Stimulated activated CD4-positive, alpha-beta T cell treated with anti-CD3 and anti-CD28 coated beads, Interleukin-2, amount 100 ng/mL, for 24 hours (primary cell): Measurements from ENCODE around the gene NAV2.

ENCODE experiments used
- DNase-seq, 2 donors: peaks; one replicate each; pipeline ENCODE4 v3.0.0-alpha.2; 2020

Gene NAV2

DNA sequence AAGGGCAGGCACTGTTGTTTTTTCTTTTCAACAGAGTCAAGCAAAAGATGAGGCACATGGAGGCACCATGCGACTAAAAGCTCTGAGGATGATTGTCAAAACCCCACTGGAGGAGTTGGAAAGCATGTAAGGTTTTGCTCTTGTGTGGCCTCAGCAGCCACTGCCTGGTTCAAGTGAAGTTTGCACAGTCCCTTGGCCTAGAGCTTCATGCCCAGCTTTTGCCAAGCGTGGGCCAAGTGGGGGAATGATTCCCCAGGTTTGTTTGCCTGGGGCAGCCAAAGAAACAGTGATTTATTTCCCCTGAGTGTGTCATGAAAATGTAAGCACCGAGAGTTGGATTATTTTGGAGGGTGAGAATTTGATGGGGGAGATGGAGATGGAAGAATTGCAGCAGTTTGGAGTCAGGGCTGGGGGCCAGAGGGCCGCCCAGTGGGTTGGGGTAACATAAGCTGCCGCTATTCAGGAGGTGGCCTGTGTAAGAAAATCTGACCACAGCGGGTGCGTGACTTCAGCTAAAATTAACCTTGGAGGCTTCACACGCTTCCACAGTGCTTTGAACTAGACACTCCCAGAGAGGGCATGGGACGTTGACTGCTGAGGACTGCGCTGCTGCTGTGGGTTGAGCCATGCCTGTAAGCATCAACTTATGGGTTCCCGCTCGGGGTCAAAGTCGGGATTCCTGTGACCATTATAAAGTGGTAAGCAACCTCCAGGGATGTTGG lies 100.7 kb downstream of the NAV2 start:
- DNase-seq, result no peak

DNA sequence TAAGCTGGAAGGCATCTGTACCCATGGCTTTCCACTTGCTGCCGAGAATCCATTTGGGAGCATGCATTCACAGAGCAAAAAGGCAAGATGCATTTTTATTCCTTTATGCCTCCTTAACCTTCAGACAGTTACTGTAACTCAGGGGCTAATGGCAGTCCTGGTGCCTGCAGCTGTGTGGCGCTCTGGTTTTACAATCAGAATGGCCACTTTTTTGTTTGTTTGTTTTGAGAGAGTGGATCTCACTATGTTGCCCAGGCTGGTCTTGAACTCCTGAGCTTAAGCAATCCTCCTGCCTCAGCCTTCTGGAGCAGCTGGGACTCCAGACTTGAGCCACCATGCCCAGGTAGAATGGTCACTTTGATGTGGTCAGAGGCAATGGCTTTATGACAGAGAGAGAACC lies 101.8 kb downstream of the NAV2 start:
- no peak for DNase-seq

DNA sequence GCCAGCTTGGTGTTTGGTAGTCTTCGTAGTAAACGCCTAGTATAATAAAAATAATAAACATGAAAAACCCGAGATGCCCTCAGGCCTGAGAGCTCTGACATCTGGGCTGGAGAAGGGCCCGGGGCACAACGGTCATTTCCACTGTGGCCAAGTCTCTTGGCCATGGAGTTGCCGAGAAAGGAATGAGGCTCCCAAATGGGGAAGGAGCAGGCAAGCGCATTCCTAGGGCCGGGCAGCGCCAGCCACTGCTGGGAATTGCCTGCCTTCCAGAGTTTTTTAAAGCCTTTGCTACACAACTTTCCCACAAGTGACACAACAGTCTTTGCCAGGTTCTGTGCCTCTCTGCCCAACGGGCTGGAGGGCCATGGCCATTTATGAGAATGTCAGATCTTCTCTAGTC lies 103.4 kb downstream of the NAV2 start:
- DNase-seq, result no peak

DNA sequence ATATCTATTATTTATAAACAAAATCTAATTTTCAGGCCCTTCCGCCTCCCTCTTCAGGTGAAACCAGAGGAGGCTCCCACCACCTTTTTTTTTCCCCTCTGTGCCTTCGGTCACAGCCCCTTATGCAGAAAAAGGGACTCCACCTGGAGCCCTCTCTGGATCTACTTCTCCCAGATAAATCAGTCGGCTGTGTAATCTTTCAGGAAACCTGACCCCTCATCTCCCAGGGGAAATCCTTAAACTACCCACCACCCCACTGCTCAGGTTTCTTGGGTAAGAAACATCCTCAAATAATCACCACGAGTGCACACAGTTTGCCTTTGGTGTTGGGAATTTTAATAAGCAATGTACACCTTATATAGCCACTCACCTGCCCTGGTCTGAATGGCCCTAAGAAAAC lies 104.2 kb downstream of the NAV2 start:
- no peak for DNase-seq

DNA sequence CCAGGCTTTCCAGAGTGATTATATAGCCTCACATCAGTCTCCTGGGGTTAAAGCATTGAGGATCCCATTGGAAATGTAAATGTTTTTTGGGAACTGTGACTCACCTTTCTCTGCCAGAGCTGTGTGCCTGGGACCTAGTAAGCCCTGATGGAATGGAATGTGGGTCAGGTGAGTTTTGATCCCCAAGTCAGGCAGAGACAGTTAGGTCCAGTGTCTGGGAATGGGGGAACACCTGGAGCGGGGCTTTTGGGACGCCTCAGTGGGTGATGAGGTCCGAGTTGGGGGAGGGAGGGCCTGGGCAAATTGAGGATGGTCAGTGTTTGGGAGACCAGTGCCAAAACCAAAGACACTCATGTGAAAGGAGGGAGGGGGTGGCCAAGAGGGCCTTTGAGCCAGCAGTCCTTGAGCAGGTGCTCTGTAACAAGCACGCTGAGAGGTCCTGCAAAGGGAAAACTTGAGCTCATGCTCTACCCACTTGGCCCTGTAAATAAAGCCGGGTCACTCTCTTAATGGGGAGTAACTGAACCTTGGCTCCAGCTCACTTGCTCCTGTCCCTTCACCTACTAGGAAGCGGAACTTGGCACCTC lies 104.7 kb downstream of the NAV2 start:
- DNase-seq, result no peak

DNA sequence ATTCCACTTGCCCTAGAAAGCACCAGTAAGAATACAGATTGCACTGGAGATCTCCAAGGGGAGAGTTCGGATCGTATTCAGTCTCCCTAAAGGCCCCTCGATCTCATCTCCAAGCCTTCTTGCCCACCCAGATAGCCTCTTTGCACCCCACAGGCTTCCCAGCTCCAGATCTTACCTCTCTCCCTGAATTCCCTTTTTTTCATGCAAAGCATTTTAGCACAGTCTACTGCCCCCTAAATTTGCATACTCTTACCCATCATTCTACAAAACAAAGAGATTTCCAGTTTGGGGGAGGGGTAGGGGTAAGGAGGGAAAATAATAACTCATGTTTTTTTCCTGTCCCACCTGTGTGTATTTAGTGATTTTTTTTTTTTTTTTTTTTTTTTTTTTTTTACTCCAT lies 105.2 kb downstream of the NAV2 start:
- DNase-seq, result no peak

DNA sequence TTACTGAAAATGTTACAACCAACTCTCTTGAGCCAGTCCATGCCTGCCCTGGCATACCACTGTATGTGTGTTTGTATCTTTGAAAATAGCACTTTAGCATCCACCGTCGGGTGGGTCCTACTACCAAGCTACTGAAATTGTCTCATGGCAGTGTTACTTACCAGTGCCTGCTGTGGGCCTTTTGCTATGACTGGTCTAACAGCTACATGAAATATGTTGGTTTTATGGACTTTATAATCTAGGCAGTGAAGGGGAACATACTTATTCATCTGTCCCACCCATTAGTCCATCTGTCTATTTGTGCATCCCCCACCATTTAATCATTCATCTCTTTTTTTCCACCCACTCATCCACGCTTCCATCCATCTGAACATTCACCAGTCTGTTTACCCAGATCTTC lies 106.0 kb downstream of the NAV2 start:
- no peak for DNase-seq

DNA sequence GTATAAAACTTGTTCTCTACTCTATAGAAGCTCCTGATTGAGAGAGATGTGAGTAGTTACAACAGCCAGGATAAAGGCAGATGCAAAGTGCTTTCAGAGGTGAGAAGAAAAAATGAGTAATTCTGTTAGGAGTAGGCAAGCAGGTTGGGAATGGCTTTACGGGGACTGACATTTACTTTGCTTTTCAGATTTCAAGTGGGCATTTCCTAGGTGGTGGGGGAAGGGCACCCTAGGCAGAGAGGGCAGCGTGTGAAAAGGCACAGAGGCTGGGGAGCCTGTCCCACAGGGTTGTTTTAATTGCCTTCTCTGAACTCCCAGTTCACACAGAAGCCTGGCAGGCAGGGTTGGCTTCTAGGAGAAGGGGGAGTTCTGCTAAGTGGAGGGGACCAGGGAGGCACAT lies 106.5 kb downstream of the NAV2 start:
- no peak for DNase-seq

DNA sequence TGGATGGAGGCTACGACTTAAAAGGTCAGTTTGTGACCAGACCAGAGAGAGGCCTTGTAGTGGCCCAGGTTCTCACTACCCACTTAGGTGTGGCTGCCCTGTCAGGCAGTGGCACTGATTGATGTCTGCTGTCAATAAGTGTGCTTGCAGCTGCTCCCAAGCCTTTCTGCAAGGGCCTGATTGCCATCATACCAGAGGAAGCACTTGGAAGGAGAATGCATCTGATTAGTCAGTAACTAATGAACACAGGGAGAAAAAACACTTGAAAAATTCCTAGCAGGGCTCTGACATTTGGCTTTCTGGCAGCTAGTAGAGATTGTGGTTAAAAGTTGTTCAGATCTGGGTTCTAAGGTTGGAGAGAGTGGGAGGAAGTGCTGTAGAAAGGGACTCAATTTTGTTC lies 107.5 kb downstream of the NAV2 start:
- no peak for DNase-seq

DNA sequence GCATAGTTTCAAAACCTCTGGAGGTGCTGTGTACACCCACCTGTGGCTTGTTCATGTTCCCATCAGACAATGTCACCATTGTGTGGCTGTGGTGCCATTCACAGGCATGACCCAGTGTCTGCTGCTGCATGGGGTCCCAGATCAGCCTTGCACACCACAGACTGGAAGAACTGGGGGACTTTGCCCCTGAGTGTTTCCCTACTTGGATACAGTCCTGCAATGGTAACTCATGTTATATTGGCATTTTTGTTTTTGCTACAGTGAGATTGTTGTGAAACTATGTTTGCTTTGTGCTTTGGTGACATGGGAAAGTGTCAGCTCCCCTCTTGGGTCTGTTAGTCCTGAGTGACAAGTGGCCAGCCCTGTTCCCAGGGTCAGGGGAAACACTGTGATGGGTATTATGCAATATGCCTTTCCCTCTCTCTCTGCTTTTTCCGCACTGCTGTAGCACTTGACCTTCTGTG lies 108.8 kb downstream of the NAV2 start:
- no peak for DNase-seq

DNA sequence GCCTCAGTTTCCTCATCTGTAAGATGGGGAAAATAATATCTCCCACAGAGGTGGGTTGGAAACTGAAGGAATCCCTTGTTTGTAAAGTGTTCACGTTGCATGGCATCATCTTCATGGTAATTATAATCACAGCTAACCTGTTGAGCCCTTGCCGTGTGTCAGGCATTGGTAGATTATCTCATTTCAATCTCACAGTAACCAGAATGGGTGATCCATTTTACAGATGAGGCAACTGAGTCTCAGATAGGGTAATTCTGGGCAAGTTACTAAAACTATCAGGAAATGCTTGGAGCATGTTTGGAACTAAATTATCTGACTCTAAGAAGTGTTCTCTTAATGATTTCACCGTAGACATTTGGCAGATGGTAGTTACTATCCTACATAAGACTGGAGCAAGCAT lies 109.4 kb downstream of the NAV2 start:
- no peak for DNase-seq

DNA sequence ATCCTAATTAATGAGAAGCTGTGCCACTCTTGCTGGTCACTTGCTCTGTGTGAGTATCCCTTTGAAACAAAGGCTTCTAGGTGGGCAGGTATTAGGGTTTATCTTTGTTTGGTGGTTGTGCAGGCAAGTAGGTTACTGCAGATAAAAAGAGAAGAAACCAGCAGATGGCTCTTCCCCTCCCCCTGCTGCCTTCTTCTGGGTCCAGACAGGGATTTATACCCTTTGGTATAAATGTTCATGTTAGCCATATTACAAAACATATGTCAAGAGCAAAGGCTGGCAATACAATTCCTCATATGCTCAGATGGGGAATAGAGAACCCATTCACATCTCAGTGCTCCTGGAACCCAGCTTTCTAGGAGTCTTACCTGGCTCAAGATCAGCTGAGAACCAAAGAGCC lies 109.9 kb downstream of the NAV2 start:
- no peak for DNase-seq

DNA sequence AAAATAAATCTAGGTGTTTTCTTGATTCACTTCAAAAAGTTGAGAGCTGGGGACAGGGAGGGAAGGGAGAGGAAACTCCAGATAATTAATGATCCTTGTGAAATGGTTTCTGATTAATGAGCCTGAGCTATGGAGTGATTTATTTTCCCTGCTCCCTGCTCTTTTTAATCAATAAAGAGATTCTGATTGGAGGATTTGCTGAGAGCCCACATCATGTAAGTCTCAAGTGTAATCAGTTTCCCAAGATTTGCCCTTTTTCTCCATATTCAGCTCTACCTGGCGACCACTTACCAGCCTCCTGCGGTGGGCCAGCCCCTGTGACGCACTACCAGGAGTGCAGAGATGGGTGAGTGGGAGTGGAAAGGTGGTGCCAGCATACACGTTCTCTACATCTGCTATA lies 114.0 kb downstream of the NAV2 start:
- DNase-seq, result no peak

DNA sequence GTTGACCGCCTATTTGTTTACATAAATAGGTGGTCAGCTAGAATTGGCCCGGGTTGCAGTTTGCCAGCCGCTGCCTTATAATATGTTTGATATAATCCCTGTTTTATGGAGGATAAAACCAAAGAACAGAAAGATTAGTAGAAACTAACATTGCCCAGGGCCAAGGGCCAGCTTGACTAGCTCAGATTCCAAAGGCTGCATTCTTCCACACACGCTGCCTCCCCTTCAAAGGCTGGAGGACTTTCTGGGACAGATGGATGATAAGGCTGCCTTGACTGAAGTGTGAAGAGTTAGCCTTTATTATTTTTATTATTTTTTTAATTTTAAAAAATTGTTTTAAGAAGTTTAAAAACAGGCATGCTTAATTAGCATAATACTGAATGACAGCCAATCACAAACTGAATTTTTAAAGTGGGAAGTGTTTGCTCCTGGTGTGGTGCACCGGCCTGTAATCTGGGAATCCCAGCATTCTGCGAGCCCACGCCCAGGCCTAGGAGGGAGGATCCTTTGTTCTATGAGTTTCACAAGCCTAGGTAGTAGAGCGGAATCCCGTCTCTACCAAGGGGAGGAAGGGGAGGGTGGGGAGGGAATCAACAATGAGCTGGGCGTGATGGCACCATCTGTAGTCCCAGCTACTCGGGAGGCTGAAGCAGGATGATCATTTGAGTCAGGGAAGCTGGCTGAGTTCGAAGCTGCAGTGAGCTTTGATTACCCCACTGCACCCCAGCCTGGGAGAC lies 114.9 kb downstream of the NAV2 start:
- no peak for DNase-seq

DNA sequence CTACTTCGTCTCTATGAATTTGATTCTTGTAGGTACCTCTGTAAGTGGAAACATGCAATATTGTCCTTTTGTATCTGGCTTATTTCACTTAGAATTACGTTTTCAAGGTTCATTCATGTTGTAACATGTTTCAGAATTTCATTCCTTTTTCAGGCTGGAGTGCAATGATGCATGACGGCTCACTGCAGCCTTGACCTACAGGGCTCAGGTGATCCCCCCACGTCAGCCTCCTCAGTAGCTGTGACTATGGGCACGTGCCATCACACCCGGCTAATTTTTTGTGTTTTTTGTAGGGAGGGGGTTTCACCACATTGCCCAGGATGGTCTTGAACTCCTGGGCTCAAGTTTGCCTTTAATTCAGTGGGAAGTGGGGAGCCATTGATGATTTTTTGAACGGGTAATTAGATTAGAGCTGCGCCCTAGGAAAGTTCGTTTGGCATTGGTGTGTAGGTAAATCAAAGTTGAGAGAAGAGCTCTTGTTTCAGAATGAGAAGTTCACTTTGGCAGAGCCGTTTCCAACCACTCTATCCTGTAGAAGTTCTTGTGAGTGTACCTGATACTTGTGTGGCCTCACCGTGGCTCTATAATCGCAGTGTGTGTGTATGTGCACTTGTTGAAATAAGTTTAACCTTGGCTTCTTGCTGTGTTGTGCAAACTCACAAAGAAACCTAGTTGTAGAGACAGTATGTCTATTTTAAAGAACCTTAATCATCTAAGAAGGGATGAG lies 115.9 kb downstream of the NAV2 start:
- no peak for DNase-seq

DNA sequence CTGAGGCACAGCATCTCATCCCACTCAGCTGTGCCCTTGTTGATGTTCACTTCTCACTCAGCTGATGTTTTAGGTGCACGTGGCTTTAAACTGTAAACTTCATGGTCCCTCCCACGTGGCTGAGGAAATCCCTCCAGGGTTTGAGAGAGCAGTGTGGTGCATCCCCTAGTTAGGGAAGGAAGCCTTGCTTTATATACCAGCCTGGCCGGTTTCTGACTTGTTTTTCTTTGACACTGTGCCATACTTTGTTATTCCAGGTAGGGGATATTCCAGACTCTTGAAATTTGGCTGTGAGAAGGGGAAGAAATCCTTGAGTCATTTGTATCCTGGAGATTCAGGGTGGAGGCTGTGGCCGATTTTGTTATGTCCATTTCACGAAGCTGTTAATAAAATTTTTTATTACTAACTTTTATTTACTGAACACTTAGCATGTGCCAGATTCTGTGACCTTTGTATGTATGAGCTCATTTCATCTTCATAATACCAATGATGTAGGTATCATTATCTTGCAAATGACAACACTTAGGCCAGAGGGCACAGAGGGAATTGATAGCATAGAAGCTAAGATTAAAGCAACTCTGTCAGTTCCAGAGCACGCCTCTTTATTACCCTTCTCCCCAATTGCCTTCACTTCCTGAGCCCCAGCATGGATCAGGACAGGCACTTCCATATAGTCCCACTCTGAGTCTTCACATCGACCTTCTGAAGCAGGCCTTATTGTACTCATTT lies 116.6 kb downstream of the NAV2 start:
- no peak for DNase-seq

DNA sequence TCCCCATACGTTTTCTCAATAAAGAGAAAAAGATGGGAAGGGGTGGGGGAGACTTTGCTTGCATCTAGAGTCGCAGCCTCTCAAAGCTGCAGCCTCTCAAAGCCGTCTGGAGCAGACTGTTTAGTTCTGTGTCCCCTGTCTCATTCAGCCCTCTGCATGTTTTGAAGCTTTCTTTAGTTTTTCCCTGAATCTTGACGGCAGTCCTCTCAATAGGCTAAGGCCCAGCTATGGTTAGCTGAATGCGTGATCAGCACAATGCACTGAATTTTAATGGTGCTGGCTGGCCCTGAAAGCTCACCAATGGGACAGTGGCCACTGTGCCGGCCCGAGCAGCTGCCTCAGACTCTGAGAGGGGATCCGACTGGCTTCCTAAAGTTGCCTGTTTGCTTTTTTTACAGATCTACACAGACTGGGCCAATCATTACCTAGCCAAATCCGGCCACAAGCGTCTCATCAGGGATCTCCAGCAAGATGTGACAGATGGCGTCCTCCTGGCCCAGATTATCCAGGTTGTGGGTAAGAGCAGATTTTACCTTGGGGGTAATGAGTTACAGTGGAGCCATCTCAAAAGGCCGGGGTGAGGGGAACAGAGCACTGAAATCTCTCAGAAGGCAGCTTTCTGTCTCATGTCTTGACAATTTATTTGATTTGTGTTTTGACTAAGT lies 119.6 kb downstream of the NAV2 start:
- no peak for DNase-seq

DNA sequence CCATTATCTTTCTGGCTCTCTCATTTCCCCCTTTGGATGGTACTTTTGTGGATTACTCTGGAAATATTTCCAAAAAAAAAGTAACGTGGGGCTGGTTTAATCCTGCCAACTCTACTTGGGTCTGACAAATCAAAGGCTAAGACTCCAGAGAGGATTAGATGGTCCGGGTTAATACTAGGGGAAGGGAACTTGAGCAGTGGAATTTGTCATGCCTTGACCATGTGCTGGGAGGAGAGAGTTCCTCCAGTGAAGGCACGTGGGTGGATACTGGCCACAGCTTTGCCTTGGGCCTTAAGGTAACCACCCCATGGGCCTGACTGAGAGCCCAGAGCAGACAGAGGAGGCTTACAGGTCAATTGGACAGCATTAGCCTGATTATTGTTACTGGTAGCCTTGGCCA lies 120.3 kb downstream of the NAV2 start:
- no peak for DNase-seq

DNA sequence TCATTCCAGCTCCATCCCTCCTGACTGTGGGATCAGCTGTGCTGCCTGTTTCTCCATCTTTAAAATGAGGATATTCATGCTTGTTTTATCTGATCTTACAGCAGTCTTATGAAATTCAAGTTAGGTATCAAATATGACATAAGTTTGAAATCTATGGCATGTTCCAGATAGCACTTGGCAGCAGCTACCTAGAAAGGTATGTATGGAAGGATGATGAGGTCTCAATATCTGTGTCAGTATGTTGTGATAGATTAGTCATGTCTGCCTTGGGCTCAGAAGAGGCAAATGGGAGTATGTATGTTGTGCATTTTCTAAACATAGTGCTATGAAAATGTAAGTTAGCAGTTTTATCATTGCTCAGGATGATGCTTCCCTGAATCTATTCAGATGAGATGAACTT lies 122.1 kb downstream of the NAV2 start:
- no peak for DNase-seq

DNA sequence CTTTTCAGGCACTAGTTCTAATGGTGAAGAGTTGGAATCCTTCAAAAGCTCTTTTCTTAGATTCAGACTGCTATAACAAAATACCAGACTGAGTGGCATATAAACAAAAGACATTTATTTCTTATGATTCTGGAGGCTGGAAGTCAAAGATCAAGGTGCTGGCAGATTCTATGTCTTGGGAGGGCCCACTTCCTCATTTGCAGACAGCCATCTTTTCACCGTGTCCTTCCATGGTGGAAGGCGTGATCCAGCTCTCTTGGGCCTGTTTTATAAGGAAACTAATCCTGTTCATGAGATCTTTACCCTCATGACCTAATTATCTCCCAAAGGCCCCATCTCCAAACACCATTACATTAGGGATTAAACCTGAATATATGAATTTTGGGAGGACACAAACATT lies 124.0 kb downstream of the NAV2 start:
- DNase-seq, result no peak

DNA sequence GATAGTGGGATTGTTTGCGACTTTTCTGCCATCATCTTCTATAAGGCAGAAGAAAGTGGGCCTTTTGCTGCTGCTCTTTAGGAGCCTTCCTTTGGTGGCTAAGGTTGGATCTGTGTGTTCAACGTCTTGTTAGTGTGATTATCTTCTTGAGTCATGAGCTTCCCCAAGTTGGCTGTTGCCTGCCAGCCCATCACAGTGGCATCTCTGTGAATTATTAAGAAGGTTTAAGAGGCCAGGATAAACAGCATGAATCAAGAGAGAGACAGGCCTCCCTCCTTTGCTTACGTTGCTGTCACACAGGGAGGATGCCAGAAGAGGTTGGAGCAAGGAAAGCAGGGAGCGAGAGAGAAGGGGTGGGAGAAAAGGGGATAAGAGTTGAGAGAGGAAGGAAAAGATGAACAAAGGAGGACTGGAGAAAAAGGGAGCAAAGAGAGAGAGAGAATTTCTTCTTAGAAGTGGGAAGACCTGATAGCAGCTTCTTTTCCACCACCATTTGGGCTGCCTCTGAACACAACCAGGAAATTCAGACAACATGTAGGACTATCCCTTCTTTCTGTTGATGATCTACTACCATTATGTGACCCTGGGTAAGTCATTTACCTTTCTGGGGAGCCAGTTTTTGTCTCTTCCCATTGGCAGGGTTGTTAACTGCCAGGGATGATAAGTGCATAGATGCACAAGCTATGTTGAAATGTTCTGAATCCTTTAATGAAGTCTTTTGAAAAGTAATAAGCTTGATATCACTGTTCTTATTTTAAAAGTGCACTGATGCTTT lies 126.5 kb downstream of the NAV2 start:
- DNase-seq, result no peak

DNA sequence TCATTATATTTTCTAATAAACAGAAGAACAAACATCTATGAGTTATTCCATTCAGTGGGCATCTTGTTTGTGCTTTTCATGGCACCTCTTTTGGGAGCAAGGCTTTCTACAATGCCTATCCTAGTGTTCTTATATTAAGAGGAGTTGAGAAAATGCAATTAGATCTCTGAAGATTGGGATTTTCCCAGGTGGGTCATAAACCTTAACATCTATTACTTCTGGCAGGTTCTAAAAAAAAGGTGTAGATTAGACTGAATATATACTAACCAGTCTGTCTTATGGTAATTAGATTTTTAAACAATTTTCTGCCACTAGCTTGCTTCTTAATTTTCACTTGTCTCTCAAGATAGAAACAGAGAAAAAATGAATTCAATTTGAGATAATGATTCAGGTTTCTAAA lies 128.3 kb downstream of the NAV2 start:
- no peak for DNase-seq
